ENCODE measurements around the gene TSPOAP1.

TSPOAP1 gene

GRCh38 chr17:58308173-58308984 lies 20.2 kb downstream of the TSPOAP1 start:
- H3K4me3 ChIP-seq (ENCODE audit: low read depth, low read length): no peak overlapping the region
- peak; percentile 37 for DNase-seq (ENCODE audit: low read depth)

GRCh38 chr17:58307468-58308172 lies 21.0 kb downstream of the TSPOAP1 start:
- DNase-seq (ENCODE audit: low read depth): no peak
- TF ChIP-seq CTCF (IDR thresholded peaks at IDR 0.05; ENCODE audit: low read depth, low read length) (no peak), MYC (IDR thresholded peaks at IDR 0.05; ENCODE audit: low read depth, low read length) (no peak), MAX (IDR thresholded peaks at IDR 0.05; ENCODE audit: low read depth, low read length) (no peak), POLR2A (IDR thresholded peaks at IDR 0.05; ENCODE audit: extremely low read depth, insufficient read length) (no peak)
- no peak overlapping the region for H3K4me3 ChIP-seq (ENCODE audit: low read depth, low read length)

More at GRCh38 chr17:58308173-58308984, 20.2 kb downstream of the TSPOAP1 start:
- no peak for TF ChIP-seq MYC (IDR thresholded peaks at IDR 0.05; ENCODE audit: low read depth, low read length)
- peak; percentile 36; the same call in 1 of the 2 replicates for TF ChIP-seq MAX (IDR thresholded peaks at IDR 0.05; ENCODE audit: low read depth, low read length)
- peak; percentile 36 for TF ChIP-seq CTCF (IDR thresholded peaks at IDR 0.05; ENCODE audit: low read depth, low read length)
- TF ChIP-seq POLR2A (IDR thresholded peaks at IDR 0.05; ENCODE audit: extremely low read depth, insufficient read length): no peak

GRCh38 chr17:58306131-58306951 lies 22.3 kb downstream of the TSPOAP1 start:
- H3K4me3 ChIP-seq (ENCODE audit: low read depth, low read length): no peak overlapping the region
- no peak for DNase-seq (ENCODE audit: low read depth)
- TF ChIP-seq POLR2A (IDR thresholded peaks at IDR 0.05; ENCODE audit: extremely low read depth, insufficient read length) (no peak), CTCF (IDR thresholded peaks at IDR 0.05; ENCODE audit: low read depth, low read length) (no peak), MYC (IDR thresholded peaks at IDR 0.05; ENCODE audit: low read depth, low read length) (no peak), MAX (IDR thresholded peaks at IDR 0.05; ENCODE audit: low read depth, low read length) (no peak)

GRCh38 chr17:58305626-58306025 lies 23.0 kb downstream of the TSPOAP1 start:
- no peak for DNase-seq (ENCODE audit: low read depth)
- TF ChIP-seq CTCF (IDR thresholded peaks at IDR 0.05; ENCODE audit: low read depth, low read length) (no peak), POLR2A (IDR thresholded peaks at IDR 0.05; ENCODE audit: extremely low read depth, insufficient read length) (no peak), MYC (IDR thresholded peaks at IDR 0.05; ENCODE audit: low read depth, low read length) (no peak), MAX (IDR thresholded peaks at IDR 0.05; ENCODE audit: low read depth, low read length) (no peak)
- H3K4me3 ChIP-seq (ENCODE audit: low read depth, low read length): no peak overlapping the region

- no peak for DNase-seq (ENCODE audit: low read depth)
- TF ChIP-seq MYC (IDR thresholded peaks at IDR 0.05; ENCODE audit: low read depth, low read length): no peak
- no peak for TF ChIP-seq MAX (IDR thresholded peaks at IDR 0.05; ENCODE audit: low read depth, low read length)
- no peak for TF ChIP-seq POLR2A (IDR thresholded peaks at IDR 0.05; ENCODE audit: extremely low read depth, insufficient read length)
- TF ChIP-seq CTCF (IDR thresholded peaks at IDR 0.05; ENCODE audit: low read depth, low read length): no peak
- H3K4me3 ChIP-seq (ENCODE audit: low read depth, low read length): no peak overlapping the region
Measured at GRCh38 chr17:58304750-58305486, 23.7 kb downstream of the TSPOAP1 start.
